ENCODE data around the gene FOXO6.

DNA sequence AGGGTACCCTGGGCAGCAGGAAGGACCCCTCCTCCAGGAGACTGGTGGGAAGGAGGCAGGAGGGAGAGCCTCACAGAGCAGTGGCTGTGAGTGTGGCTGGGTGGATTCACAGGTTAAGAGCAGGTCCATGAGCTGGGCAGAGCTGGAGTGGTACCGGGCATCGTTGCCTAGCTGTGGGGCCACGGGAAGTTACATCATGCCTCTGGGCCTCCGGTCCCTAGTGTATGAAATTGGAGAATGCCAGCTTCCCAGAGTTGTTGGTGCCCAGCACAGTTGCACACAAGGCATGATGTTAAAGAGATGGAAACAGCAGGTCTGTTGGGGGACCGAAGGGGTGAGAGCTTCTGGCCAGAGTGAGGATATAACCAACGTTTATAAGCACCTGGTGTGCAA is 18.5 kb downstream of the FOXO6 start:
- TF ChIP-seq, protein P1, sequence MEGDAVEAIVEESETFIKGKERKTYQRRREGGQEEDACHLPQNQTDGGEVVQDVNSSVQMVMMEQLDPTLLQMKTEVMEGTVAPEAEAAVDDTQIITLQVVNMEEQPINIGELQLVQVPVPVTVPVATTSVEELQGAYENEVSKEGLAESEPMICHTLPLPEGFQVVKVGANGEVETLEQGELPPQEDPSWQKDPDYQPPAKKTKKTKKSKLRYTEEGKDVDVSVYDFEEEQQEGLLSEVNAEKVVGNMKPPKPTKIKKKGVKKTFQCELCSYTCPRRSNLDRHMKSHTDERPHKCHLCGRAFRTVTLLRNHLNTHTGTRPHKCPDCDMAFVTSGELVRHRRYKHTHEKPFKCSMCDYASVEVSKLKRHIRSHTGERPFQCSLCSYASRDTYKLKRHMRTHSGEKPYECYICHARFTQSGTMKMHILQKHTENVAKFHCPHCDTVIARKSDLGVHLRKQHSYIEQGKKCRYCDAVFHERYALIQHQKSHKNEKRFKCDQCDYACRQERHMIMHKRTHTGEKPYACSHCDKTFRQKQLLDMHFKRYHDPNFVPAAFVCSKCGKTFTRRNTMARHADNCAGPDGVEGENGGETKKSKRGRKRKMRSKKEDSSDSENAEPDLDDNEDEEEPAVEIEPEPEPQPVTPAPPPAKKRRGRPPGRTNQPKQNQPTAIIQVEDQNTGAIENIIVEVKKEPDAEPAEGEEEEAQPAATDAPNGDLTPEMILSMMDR (IDR thresholded peaks at IDR 0.05; ENCODE audit: low read length), result no peak
- no peak for TF ChIP-seq EZH2 (IDR thresholded peaks at IDR 0.05; ENCODE audit: borderline replicate concordance, low read length)
